Hepatocyte (in vitro differentiated cells): ENCODE results near the gene SLC2A4. TPM values are rescaled to one million over a fixed set of nuclear protein-coding genes. Genes with fewer than 3 reads are reported as not detected.
"Not testable (repeated sequence)": the region's sequence is repeated elsewhere in the genome, so short reads cannot be mapped to it uniquely, and the experiment has no call there.

Experiments used
- DNase-seq: peaks from one replicate; pipeline ENCODE4 v3.0.0-alpha.2; 2016; ENCODE audit warnings: low spot score
- H2AFZ ChIP-seq: fragments of 200-600 bp; sonication (generic); 2 replicates; pipeline ENCODE4 v1.6.0; 2016; ENCODE audit warnings: antibody characterized with exemption, mild to moderate bottlenecking
- H3K27ac ChIP-seq: fragments of 200-600 bp; sonication (generic); 2 replicates; pipeline ENCODE4 v1.5.1; 2016; ENCODE audit warnings: mild to moderate bottlenecking
- H3K27me3 ChIP-seq: fragments of 200-600 bp; sonication (generic); 2 replicates; pipeline ENCODE4 v1.6.1; 2016
- H3K36me3 ChIP-seq: fragments of 200-600 bp; sonication (generic); replicated peaks from 2 replicates; pipeline ENCODE4 v1.5.1; 2016; ENCODE audit warnings: low read depth; ENCODE audit not compliant: insufficient read depth
- H3K4me1 ChIP-seq: fragments of 200-600 bp; sonication (generic); 2 replicates; pipeline ENCODE4 v1.5.1; 2016; ENCODE audit warnings: mild to moderate bottlenecking, moderate library complexity; ENCODE audit not compliant: insufficient read depth
- H3K4me2 ChIP-seq: fragments of 200-600 bp; sonication (generic); 2 replicates; pipeline ENCODE4 v1.6.0; 2016
- H3K4me3 ChIP-seq: fragments of 200-600 bp; sonication (generic); 2 replicates; pipeline ENCODE4 v1.5.1; 2016; ENCODE audit warnings: mild to moderate bottlenecking
- H3K79me2 ChIP-seq: fragments of 200-600 bp; sonication (generic); 2 replicates; pipeline ENCODE4 v1.6.0; 2017; ENCODE audit warnings: mild to moderate bottlenecking
- H3K9me2 ChIP-seq: fragments of 200-600 bp; sonication (generic); replicated peaks from 2 replicates; pipeline ENCODE4 v1.6.0; 2017; ENCODE audit warnings: mild to moderate bottlenecking; ENCODE audit not compliant: insufficient read depth
- H3K9me3 ChIP-seq: fragments of 200-600 bp; sonication (generic); 2 replicates; pipeline ENCODE4 v1.5.1; 2016; ENCODE audit warnings: low read depth, mild to moderate bottlenecking
- H4K20me1 ChIP-seq: fragments of 200-600 bp; sonication (generic); 2 replicates; pipeline ENCODE4 v1.6.0; 2016; ENCODE audit warnings: mild to moderate bottlenecking; ENCODE audit not compliant: insufficient read depth, poor library complexity, severe bottlenecking
- CTCF ChIP-seq: fragments of 200-600 bp; sonication (generic); IDR thresholded peaks from 2 replicates; pipeline ENCODE4 v1.5.1; 2016; ENCODE audit warnings: antibody characterized with exemption, mild to moderate bottlenecking; ENCODE audit not compliant: poor library complexity
- EZH2 ChIP-seq: fragments of 200-600 bp; sonication (generic); IDR thresholded peaks from 2 replicates; pipeline ENCODE4 v1.6.1; 2016; ENCODE audit warnings: antibody characterized with exemption, mild to moderate bottlenecking, borderline replicate concordance
- EZH2phosphoT487 ChIP-seq: fragments of 200-600 bp; sonication (generic); IDR thresholded peaks from one replicate; pipeline ENCODE4 v1.6.1; 2018; ENCODE audit warnings: antibody characterized with exemption, mild to moderate bottlenecking, low read depth, moderate library complexity; ENCODE audit not compliant: unreplicated experiment, severe bottlenecking
- WGBS: methylation state at CpG from one replicate; pipeline ENCODE4 v1.1.6; 2016; ENCODE audit warnings: low lambda C conversion rate; ENCODE audit errors: missing lambda C conversion rate; 5-methylcytosine and 5-hydroxymethylcytosine counted together
- polyA plus RNA-seq: library from polyadenylated mRNA; unstranded; fragments of >200 nt; fragmentation: Nextera tagmentation; extraction: Ambion mirVana; gene quantifications from 2 replicates; pipeline ENCODE4 v1.2.1, GENCODE V29; 2016
- total RNA-seq: library from RNA; depleted of rRNA; stranded (reverse); fragments of >200 nt; gene quantifications from 2 replicates; pipeline ENCODE4 v1.2.3, GENCODE V29; 2014

Gene SLC2A4
- total and polyA plus RNA-seq, 2 experiments from 2014 or later, result 0.42 to 1.6 TPM

- H4K20me1 ChIP-seq, result no peaks in the 10 kb centered on the region
- H3K27me3 ChIP-seq, result no peaks in the 10 kb centered on the region
- H3K9me3 ChIP-seq, result no peaks in the 10 kb centered on the region
- peaks cover 10% of the 10 kb centered on the region for H3K4me1 ChIP-seq
- no peak for DNase-seq
- no peaks in the 10 kb centered on the region for H3K36me3 ChIP-seq
- 90% methylated on average over 13 of the region's 13 CpGs for WGBS
- no peak for TF ChIP-seq CTCF
- no peak for TF ChIP-seq EZH2
- TF ChIP-seq EZH2phosphoT487, result no peak
- peaks cover 17% of the 10 kb centered on the region for H3K79me2 ChIP-seq
- H3K4me2 ChIP-seq, result peak overlapping the region; percentile 84
- peak overlapping the region; percentile 92 for H3K27ac ChIP-seq
- H3K9me2 ChIP-seq, result no peaks in the 10 kb centered on the region
- H2AFZ ChIP-seq, result peak overlapping the region; percentile 54
- peak overlapping the region; percentile 48 for H3K4me3 ChIP-seq
Observed at GRCh38 chr17:7330638-7331015, 49.1 kb downstream of the SLC2A4 start.

- H3K9me3 ChIP-seq, result no peaks in the 10 kb centered on the region
- no peaks in the 10 kb centered on the region for H4K20me1 ChIP-seq
- no peak overlapping the region for H2AFZ ChIP-seq
- WGBS, result 83% methylated on average over 7 of the region's 7 CpGs
- no peak overlapping the region for H3K4me2 ChIP-seq
- peaks cover 10% of the 10 kb centered on the region for H3K4me1 ChIP-seq
- DNase-seq, result no peak
- no peaks in the 10 kb centered on the region for H3K9me2 ChIP-seq
- H3K4me3 ChIP-seq, result no peak overlapping the region
- H3K79me2 ChIP-seq, result peaks cover 17% of the 10 kb centered on the region
- H3K27me3 ChIP-seq, result no peaks in the 10 kb centered on the region
- TF ChIP-seq EZH2, result no peak
- no peak for TF ChIP-seq EZH2phosphoT487
- no peak for TF ChIP-seq CTCF
- no peak overlapping the region for H3K27ac ChIP-seq
- H3K36me3 ChIP-seq, result no peaks in the 10 kb centered on the region
Observed at GRCh38 chr17:7332111-7332510, 50.6 kb downstream of the SLC2A4 start.

GRCh38 chr17:7332600-7333069 is 51.1 kb downstream of the SLC2A4 start:
- not testable (repeated sequence) for H3K27ac ChIP-seq, H3K4me2 ChIP-seq
- WGBS, result 52% methylated on average over 14 of the region's 14 CpGs

GRCh38 chr17:7334938-7335538 is 53.5 kb downstream of the SLC2A4 start:
- no peaks in the 10 kb centered on the region for H3K9me2 ChIP-seq
- no peaks in the 10 kb centered on the region for H3K9me3 ChIP-seq
- no peak for TF ChIP-seq EZH2phosphoT487
- no peak for TF ChIP-seq CTCF
- TF ChIP-seq EZH2, result no peak
- no peak overlapping the region for H2AFZ ChIP-seq
- peaks cover 4% of the 10 kb centered on the region for H3K4me1 ChIP-seq
- H3K27ac ChIP-seq, result no peak overlapping the region
- no peak for DNase-seq
- H3K79me2 ChIP-seq, result no peaks in the 10 kb centered on the region
- no peak overlapping the region for H3K4me2 ChIP-seq
- no peak overlapping the region for H3K4me3 ChIP-seq
- WGBS, result 87% methylated on average over 3 of the region's 3 CpGs
- H3K36me3 ChIP-seq, result no peaks in the 10 kb centered on the region
- H4K20me1 ChIP-seq, result no peaks in the 10 kb centered on the region
- no peaks in the 10 kb centered on the region for H3K27me3 ChIP-seq

More at GRCh38 chr17:7332600-7333069, 51.1 kb downstream of the SLC2A4 start:
- DNase-seq, H4K20me1 ChIP-seq, H3K4me3 ChIP-seq, H3K36me3 ChIP-seq, H3K4me1 ChIP-seq, H2AFZ ChIP-seq, H3K9me3 ChIP-seq, H3K27me3 ChIP-seq, H3K9me2 ChIP-seq: not testable (repeated sequence)
- peaks cover 13% of the 10 kb centered on the region for H3K79me2 ChIP-seq

- not testable (repeated sequence) for H3K27ac ChIP-seq, H2AFZ ChIP-seq, H4K20me1 ChIP-seq, H3K9me2 ChIP-seq, DNase-seq, H3K79me2 ChIP-seq, H3K4me3 ChIP-seq, H3K27me3 ChIP-seq, H3K36me3 ChIP-seq, H3K4me1 ChIP-seq, H3K4me2 ChIP-seq, H3K9me3 ChIP-seq
- WGBS, result 93% methylated on average over 13 of the region's 13 CpGs
Observed at GRCh38 chr17:7335765-7336164, 54.2 kb downstream of the SLC2A4 start.
